HG02870 (cell line): ENCODE measurements around the gene LSAMP.

Experiments used
- ATAC-seq: cut with Tn5 transposase; IDR thresholded peaks from one replicate; pipeline ENCODE4 v1.9.1; 2021; ENCODE audit warnings: mild to moderate bottlenecking, moderate library complexity; ENCODE audit not compliant: unreplicated experiment

Gene LSAMP

DNA sequence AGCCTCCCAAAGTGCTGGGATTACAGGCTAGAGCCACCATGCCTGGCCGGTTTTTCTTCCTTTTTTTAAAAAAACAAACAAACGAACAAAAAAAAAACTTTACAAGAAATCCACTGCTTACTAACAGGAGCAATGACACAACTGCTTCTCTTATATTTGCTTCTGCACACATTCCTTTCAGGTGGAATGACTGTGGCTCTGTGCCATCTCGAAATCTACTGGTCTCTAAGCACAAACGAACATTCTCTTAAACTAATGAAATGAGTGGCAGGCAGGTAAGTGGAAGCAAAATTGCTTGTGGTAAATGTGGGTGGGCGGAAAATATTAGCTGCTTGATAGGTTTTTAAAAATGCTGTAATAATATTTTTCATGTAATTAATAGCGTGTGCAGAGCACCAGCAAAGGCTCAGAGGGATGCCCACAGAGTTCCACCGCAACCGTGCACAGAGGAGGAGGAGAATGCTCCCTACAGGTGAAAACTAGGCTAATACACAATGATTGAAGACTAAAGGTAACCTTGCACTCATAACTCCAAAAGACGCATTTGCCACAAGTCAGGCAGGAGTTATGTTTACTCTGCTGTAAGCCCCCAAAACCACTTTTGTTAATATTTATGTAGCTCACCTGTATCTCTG lies 77.4 kb downstream of the LSAMP start:
- ATAC-seq = no peak

DNA sequence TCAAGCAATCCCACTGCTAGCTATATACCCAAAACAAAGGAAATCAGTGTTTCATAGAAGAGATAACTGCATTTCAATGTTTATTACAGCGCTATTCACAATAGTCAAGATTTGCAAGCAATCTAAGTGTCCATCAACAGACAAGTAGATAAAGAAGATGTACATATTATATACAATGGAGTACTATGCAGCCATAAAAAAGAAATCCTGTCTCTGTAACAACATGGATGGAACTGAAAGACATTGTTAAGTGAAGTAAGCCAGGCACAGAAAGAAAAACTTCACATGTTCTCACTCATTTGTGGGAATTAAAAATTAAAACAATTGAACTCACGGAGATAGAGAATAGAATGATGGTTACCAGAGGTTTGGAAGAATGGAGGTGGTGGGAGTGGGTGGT lies 89.2 kb downstream of the LSAMP start:
- no peak for ATAC-seq

DNA sequence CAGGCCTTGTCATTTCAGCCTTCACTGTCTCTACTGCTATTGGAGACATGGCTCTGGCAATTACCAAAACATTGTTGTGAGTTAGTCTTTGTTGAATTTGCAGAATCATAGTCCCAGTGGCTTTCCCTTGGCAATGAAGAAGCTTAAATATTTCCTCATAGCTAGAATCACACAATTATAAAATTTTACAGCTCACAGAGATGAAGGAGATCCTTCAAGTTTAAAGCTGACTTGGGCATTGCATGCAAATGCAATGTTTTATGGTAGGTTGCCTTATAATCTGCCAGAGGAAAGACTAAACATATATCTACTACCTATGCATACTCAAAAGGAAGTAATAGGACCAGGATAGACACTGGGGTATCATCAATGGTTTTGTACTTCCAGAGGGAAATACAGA lies 90.9 kb downstream of the LSAMP start:
- ATAC-seq = no peak

GRCh38 chr3:116350119-116350733 lies 95.1 kb downstream of the LSAMP start:
- no peak for ATAC-seq

DNA sequence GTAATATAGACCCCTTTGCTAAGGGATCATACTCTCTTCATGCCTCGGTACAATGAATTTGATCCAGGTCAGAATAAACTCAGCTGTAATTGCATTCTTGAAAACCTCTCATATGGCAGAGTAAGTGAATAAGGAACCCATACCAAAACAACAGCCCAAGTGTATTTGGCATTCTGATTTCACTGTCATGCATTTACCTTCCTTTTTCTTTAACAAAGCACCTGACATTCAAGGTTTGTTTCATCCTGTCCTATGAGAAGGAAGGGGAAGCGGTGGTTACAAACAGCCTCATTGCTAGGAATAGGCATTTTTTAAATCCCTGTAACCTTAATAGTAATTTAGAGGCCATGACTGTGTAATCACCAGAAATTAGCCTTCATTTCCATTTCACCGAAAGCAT lies 97.1 kb downstream of the LSAMP start:
- no peak for ATAC-seq

DNA sequence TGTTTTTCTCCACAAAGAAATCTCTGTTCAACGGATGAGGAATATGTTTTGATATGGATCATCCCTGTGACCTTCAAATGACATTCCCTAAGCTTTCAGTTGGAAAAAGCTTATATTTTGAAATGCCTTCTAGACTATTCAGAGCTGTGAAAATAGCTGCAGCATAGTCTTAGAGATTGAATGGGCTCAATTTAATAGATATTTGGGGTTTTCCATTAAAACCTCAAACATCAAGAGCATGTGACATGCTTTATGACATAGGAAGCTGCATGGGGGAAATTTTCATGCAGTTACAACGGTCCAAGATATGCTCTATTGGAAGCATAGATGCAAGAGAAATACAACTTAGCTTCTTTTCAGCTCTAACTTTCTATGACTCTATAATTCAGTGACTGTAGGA lies 102.8 kb downstream of the LSAMP start:
- ATAC-seq = no peak

DNA sequence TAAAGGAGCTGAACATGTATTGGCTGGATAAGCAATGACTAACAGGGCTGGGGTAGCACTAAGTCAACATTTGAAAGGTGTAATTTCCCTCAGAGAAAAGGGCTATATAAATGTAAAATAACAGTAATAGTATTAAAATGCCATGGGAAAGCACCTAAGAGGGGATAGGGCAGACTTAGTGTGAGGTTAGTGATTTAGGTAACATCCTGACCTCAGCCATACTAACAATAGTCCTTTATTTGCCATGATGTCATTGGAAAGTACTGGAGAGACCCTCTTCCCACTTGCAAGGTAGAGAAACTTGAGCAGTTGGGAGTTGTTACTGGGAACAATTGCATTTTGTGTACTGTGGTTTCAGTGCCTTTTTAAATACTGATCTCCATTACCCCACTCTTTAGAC lies 103.4 kb downstream of the LSAMP start:
- ATAC-seq = no peak

DNA sequence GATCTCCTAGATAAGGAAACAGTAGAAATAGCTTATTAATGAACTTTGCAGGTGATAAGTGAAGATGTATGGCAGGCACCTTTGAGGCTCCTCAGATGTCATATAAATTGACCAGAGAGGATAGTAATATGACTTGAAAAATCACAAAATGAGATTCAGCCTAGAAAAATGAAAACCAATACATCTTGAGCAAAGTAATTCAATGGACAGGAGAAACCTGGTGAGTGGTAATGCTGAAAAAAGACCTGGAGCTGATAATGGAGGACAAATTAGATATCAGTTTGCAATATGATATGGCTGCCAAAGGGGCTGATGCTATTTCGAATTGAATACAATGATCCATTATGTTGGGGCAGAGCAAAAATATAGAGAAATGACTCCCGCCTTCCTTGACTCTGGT lies 103.9 kb downstream of the LSAMP start:
- no peak for ATAC-seq

DNA sequence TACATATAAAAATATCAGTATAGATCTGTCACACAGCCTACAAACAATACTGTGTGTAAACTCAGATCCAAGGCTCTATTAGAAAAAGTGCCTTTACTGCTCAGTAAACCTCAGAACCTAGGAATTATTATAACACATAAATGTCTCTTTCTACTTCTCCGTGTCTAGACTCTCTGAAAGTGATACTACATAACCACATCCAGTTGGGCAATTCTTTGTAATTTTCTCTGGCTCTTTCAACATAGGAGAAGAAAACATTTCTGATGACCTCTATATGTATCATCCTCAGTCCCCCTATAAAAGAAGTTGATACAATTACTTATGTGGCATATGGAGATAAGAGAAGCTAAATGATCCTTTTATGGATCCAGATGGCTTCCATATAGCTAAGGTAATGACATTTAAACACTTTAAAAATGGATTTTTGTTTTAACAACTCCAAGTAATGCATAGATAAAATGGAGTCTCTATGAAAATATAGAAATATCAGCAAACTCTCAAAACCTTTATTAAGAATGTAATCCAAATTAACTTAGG lies 104.5 kb downstream of the LSAMP start:
- no peak for ATAC-seq

GRCh38 chr3:116339441-116340028 lies 105.8 kb downstream of the LSAMP start:
- ATAC-seq = no peak

GRCh38 chr3:116338713-116339112 lies 106.6 kb downstream of the LSAMP start:
- ATAC-seq = no peak

- ATAC-seq = no peak
These were observed 108.1 kb downstream of the LSAMP start for GRCh38 chr3:116337229-116337628.

- no peak for ATAC-seq
These were observed 113.9 kb downstream of the LSAMP start for GRCh38 chr3:116331380-116331779.

GRCh38 chr3:116322750-116323375 lies 122.4 kb downstream of the LSAMP start:
- no peak for ATAC-seq

DNA sequence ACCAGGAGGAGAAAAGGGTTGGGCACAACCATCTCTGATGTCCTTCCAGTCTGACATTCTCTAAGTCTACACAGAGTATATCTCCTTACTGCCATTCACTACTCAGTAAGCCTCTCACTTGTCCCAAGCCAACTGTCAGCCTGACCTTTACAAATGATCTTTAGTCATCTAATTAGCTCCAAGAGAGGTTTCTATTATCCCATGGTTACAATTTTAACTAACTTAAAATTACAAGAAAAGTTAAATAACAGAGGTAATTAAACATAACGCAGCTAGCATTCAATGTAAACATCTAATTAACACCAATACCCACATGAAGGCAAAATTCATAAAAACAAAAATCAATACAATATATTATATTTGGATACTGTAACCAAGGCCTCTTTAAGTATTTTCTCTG lies 126.9 kb downstream of the LSAMP start:
- no peak for ATAC-seq

DNA sequence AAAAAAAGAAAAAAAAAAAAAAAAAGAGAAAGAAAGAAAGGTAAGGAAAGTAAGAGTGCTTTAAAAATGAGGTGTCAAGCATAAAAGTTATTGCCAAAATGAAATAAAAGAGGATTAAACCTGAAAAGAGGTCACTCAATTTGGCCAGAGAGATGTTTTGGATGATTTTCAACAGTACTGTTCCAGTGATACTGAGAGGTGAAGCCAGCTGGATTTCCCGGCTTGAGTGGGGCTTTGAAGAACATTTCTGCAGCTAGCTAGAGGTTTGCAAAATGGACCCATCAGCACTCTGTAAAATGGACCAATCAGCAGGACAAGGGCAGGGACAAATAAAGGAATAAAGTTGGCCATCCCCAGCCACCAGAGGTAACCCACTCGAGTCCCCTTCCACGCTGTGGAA lies 128.5 kb downstream of the LSAMP start:
- ATAC-seq = no peak

GRCh38 chr3:116314476-116314875 lies 130.8 kb downstream of the LSAMP start:
- ATAC-seq = no peak

DNA sequence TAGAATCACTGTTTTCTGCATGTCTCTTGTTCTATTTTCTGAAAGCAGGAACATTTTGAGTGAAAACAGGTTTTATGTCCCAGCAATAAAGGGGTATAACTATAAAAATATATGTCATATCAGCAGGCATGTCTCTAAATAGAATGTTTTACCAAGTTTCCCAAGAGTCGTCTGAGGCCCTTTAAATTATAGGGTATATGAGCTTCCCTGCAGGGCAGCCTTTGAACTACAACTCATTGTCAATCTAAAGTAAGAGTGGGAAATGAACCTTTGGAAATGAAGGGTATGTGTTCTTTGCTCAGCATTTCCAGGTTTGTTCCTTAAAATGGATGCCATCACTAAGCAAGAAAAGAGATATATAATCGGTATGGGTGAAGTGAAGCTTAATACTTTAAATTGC lies 138.6 kb downstream of the LSAMP start:
- ATAC-seq = no peak

- no peak for ATAC-seq
These were observed 139.1 kb downstream of the LSAMP start for GRCh38 chr3:116306149-116306548.

DNA sequence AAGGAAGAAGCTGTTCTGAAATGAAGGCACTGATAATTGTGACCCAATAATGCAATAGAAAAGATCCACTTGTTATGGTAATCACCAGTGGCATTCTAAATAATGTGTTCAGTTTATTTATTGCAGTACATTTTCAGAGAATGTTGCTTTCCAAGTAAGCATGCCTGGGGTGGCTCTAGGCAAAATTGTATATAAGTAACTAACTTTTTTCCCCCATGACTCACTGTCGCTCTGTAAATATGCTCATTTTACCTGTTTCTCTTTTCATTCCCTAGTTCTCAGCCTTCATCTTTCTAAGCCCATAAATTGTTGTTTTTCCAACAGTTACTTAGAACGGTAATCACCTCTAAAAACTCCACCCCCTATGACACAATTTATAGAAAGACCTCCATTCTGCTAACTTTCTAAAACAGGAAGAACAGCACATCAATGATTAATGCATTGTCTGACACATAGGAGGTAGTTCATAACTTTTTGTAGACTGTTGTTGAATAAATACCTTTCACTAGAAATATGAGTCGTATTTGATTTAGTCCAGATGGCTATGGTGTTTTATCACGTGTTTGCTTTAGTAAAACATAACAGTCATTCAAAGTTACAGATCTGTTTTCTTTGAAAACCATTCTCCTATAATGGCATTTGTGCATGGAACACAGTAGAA lies 143.1 kb downstream of the LSAMP start:
- ATAC-seq = no peak

- no peak for ATAC-seq
These were observed 143.9 kb downstream of the LSAMP start for GRCh38 chr3:116301422-116301821.
